T follicular helper cell (primary cell): ENCODE data around the gene MAPK12.

Experiments used
- DNase-seq: peaks from one replicate; pipeline ENCODE4 v3.0.0-alpha.2; 2020; ENCODE audit warnings: low read depth

The MAPK12 gene

DNA sequence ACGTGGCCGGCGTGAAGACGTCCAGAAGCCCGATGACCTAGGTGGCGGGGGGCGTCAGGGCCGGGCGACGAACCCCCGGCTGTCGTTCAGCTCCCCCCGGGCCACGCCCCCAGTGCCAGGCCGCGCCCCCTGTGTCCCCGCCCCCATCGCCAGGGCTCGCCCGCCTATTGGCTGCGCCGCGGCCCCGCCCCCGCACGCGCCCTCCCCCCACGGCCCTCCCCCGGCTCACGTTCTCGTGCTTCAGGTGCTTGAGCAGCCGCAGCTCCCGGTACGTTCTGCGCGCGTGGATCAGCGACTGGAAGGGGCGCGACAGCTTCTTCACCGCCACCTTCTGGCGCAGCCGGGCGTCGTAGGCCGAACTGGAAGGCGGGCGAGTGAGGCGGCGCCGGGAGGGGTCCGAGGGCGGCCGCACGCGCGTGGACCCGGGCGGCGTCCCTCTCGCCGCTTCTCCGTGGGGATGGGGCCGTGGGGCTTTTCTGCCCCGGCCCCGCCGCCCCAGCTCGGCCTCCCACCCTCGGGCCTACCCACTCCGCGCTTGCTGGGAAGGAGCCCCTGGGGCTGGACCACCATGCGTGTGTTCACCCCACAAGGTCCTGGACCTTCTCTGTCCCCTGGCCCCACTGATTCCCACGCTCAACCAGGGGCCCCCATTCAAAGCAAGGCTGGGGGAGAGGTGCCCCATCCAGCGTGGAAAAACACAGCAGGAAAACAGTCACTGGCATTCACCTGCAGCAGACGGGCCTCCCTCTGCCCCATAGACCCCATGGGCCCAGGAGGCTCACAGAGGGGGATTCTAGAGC is 6.3 kb upstream of the MAPK12 start:
- peak; percentile 40 for DNase-seq

DNA sequence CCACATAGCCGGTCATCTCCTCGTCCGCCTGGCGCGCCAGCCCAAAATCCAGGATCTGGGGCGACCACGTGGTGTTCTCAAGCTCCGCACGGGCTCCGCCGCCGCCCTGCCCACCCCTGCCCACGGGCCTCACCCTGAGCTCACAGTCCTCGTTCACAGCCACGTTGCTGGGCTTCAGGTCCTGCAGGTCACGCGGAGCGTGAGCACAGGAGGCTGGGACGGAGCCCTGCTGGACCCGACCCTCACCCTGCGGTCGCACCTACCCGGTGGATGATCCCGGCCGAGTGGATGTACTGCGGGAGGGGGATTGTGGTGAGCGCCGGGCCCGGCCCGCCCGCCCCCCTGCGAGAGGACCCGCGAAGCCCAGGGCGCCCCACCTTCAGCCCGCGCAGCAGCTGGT is 5.5 kb upstream of the MAPK12 start:
- DNase-seq: no peak

DNA sequence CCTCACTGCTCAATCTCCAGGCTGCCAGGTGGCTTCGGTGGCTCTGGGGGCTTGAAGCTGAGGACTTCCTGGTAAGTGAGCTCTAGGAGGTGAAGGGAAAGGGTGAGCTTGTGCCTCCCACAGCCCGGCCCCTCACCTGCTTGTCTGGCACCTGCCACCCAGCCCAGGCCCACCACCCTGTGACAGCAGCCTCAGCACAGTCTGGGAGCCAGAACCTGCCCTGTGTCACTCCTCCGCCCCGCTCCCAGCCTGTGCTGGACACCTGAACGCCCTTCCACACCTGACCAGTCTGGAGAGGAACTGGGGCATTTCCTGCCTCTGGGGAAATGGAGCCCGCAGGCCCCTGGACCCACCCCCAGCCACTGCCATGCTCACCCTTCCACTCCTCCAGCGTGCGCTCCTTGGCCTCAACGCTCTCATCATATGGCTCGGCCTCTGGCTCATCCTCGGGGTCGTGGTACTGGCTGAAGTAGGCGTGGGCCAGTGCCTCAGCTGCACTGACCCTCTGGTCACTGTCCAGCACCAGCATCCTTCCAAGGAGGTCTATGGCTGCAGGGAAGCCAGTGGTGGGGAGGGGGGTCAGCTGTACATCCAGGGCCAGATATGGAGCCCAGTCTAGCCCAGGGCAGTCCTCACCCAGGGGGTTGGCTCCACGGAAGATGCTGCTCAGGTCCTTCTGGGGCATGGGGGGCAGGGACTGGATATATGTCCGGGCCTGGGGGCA is 3.6 kb upstream of the MAPK12 start:
- DNase-seq: no peak

DNA sequence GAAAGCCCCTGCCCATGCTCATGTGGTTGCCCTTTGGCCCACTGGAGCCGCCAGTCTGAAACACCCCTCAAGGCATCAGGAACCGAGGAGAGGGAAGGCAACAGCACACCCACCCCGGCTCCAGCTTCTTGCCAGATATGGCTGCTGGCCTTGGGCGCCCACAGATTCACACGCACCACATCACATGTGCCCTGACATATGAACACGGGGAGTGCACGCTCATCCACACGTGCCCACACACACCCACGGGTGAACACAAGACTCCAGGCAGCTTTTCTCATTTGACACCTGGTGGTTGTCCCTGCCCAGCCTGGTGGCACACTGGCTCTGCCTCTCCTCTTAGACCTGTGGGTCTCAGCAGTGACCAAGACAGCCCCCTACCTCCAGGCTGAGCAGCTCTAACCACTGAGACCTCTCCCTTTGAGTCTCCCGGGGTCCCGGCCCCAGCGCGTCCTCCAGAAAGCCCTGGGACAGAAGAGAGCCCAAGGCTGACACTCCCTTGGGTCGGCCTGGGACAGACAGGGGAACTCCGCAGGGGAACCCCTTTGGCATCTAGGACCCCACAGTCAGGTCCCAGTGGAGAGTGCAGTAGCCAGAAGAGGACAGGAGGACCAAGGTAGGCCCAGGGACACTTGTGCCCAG is 2.7 kb upstream of the MAPK12 start:
- DNase-seq: no peak

DNA sequence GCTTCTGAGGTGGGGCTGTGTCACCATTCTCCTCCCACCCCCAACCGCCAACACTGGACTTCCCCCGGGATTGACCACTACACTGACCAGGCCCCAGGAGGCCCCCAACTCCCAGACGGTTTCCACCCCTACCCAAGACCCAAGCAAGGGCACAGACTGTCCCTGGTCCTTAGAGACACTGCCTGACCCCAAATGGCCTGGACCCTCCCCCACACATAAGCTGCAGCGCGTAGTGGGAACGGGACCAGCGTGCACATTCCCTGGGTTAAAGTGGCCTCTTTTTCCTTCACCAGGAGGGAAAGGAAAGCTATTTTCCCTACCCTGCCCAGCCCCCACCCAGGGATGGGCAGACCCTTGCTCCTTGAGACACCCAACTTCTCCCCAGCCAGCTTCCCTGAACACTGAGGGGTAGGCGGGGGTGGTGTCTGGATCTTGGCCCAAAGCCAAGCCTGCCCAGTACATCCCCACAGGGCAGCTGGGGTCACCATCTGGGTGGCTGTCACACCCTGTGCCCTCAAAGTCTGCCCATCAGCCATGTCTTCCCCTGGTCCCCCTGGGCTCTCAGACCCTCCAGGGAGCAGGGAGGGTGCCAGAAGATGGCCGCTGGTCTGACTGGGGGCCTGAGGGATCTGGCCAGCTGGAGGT is 1.6 kb upstream of the MAPK12 start:
- no peak for DNase-seq

DNA sequence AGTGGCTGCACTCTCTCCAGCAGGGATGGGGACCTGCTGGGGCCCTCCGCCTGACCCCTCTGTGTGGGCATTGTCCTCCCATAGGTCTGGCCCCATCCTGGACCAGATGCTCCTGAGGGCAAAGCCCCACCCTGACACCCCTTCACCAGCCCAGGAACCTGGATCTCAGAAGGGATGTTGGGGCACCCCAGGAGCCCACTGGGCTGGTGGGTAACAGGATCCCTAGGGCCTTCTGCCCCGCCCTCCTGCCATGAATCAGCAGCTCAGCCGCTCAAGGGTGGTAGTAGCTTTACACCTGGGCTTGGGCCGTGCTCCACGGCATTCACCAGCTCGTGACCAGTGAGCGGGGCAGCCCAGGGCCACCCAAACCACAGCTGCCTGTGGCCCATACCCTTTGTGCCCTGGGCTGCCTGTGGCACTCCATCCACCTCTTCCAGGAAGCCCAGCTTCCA is 1.0 kb upstream of the MAPK12 start:
- no peak for DNase-seq

DNA sequence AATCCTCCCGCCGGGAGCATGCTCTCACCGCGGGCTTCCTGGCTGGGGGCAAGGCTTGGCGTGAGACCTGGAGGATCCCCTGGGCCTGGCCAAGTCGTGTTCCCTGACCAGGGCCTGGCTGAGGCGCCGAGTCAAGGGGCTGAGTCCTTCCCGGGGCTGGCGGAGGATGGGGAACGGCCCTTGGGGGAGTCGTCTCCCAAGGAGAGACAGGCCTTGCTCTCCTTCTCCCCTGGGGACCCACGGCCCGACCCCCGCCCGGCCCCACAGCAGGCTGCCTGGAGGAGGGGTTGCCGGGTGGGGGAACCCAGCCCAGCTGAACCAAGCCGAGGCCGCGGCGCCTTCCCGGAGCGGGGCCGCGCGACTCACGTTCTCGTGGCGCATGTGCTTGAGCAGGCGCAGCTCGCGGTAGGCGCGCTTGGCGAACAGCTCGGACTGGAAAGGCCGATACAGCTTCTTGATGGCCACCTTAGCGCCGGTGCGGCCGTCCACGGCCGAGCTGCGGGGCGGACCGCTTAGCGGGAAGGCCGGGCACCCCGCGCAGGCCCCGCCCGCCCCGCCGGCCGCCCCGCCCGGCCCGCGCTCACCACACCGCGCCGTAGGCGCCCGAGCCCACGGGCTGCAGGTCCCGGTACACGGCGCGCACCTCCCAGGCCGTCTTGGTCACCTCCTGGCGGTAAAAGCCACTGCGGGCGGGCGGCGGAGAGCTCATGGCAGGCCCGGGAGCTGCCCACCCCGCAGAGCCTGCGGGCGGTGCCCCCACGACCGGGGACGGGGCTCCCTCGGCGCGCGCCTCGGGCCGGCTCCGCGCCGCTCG is 475 bp downstream of the MAPK12 start:
- no peak for DNase-seq

DNA sequence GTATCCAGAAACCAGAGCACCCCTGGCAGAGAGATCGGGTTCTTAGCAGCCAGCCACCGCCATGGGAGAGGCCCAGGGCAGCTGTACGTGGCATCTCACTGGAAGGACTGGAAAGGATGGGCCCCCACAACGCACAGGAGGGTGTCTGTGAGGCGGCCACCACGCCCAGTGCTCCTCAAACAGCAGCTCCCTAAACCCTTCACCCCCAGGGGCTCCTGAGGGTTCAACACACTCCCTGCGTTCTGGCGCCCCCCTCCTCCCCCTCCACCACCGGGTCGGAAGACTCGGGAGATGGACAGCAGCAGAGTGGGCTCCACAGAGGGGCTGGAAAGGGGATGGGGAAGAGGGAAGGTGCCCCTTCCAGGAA is 1.1 kb downstream of the MAPK12 start:
- no peak for DNase-seq

DNA sequence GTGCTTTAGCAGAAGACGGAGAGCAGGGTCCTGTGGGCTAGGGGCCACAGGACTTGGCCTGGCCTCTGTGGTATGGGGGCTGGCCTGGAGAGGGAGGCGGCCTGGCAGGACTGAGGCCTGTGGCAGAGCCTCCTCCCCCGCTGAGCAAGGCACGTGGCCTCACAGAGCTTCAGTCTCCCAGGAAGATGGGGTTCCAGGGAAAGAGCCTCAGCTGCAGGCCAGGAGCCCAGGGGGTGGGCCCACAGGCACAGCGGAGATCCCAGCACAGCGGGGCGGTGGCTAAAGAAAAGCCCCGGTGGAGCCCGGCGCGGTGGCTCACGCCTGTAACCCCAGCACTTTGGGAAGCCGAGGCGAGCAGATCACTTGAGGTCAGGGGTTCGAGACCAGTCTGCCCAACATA is 2.2 kb downstream of the MAPK12 start:
- no peak for DNase-seq

DNA sequence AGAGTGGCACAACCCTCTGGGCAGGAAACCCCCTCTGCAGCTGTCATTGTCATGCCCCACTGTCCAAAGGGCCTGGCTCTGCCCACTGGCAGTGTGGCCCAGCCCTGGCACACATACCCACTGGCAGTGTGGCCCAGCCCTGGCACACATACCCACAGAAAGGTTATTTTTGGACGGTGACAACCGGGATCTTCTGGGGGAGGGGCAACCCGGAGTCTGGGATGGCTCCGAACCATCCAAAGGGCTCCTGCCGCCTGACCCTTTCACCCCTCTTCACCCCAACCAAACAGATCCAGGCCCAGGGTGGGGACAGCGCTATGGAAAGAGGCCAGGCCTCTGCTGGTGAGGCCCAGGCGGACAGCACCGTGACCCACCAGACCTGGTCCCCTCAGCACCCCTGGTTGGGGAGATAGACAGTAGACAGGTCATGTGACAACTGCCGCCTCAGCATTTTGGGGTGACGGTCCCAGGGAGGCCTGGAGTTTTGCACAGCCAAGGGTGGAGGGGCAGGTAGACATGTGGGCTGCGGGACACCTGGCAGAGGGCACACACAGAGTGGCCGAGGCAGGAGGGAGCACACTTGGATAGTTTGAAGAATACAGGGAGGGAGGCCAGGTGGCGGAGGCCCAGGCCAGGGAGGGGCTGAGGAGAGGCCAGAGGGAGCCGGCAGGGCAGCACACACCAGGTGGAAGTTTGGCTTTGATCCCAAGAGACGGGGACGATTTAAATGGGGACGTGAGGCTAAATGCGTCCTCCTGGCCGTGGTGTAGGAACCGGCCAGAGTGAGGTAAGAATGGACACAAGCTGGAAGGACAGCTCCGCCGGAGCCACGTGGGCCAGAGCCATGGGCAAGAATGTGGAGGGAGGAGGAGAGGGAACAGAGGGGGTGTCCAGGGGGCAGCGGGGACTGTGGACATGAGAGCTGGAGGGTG is 2.9 kb downstream of the MAPK12 start:
- DNase-seq: no peak

DNA sequence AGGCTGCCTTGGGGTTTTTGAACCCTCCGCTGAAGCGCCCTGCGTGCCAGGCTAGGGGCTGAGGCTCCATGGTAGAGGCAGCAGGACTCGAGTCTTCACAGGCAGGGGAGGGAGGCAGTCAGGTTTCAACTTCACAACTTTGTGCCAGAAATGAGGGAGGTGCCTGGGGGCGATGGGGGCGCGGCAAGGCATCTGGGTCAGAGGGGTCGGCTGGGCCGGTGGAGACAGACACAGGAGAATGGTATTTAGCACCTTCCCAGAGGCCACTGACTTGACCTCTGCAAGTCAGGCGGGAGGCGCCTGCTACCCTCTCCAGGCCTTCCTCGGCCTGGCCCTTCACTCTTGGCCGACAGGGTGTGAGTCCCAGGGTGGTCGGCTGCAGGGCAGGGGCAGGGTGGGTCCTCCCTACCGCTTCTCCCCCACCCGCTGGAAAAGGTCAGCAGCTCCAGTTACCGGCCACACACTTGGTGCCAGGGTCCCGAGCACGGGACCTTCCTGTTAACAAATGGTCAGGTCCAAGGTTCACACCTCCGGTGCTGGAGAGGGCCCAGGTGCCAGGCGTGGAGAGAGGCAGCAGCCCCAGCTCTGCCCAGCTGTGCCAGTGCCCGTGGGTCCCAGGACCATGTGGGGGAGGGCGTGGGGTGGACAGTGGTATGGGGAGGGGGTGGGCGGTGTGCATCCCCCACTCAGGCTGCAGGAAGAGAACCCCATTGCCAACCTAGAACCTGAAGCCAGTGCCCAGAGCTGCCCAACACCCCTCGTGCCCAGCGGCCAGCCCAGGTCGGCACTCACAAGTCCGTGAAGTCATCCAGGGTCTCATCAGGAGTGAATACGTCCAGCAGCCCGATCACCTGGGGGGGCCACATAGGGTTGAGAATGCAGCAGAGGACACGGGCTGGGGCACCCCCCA is 3.8 kb downstream of the MAPK12 start:
- no peak for DNase-seq

DNA sequence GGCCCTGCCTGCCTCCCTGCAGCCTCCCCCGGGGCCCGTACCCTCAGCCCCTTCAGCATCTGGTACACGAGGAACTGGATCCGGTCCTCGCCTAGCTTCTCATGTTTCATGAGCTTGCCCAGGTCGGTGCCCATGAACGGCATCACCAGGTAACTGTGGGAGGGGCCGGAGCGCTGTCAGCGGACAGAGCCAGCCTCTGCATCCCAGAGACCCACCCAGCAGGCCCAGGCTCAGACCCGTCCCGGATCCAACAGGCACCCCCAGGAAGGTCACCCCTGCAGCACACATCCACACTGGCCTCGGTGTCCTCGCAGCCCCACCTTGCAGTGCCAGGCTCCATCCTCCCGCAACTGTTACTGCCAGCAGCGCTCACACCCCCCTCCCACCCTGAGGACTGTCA is 4.4 kb downstream of the MAPK12 start:
- DNase-seq: no peak

DNA sequence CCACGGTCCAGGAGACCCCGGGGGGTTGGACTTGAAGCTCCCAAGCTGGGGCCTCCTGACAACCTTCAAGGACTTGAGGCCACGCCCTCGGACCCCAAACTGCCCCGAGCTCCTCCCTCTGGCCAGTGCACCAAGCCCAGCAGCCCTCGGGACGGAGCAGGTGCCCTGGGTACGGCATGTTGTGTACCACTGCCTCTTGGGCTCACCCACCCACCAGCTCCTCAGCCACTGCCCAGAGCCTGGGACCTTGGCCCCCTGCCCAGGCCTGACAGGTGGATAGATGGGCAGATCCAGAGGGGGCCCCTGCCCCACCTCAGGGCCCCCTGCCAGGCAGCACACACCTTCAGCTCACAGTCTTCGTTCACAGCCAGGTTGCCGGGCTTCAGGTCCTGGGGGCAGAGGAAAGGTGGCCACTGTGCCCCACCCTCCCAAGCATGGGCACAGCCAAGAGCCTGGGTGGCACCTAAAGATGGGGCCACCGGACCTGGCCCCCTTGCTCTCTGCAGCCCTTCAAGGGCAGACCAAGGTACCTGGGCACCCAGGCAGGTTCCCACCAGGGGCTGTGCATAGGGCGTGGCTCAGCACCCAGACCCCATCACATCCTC is 5.1 kb downstream of the MAPK12 start:
- DNase-seq: no peak

DNA sequence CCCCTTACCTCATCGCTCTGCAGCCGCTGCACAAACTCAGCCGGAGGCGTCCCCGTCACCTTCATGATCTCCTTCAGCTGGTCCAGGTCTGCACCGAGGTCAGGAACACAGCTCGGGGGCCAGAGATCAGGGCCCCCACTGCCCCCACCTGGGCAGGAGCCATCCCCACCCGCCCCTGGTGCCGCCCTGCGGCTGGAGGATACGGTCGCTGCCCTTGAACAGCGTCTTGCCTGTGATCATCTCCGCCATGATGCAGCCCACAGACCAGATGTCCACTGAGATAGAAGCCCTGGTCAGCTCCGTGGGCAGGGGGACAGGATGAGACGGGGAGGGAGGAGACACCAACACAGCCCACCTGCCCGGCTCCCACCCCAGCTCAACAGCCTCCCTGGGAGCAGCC is 5.9 kb downstream of the MAPK12 start:
- DNase-seq: no peak

DNA sequence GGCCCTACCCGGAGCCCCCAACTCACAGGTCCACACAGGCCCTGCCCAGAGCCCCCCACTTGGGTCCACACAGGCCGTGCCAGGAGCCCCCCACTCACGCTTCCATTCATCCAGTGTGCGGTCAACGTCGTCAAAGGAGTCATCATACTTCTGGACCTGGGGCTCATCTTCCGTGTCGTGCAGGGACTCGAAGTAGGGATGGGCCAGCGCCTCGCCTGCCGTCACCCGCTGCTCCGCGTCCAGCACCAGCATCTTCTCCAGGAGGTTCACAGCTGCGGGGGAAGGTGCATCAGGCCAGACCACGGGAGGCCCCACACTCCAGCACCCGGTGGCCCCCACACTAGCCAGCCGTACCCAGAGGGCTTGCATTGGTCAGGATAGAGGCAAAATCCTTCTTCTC is 6.4 kb downstream of the MAPK12 start:
- DNase-seq: no peak

DNA sequence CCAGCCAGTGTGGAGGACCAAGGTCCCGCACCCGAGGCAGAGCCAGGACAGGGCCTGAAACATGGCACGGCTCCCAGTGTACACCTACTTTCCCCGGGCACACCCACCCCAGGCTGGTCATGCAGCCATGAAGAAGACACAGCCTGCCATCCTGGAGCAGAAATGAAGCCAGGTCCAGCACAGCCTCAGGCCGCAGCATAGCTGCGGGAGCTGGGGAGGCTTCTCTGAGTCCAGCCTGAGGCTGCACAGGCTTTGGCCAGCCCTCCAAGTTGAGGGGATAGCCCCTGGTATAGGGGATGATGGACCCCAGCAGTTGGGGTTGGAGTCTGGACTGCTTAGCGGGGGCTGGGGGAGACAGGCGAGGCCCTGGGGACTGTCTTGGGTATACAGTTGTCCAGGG is 7.5 kb downstream of the MAPK12 start:
- no peak for DNase-seq

DNA sequence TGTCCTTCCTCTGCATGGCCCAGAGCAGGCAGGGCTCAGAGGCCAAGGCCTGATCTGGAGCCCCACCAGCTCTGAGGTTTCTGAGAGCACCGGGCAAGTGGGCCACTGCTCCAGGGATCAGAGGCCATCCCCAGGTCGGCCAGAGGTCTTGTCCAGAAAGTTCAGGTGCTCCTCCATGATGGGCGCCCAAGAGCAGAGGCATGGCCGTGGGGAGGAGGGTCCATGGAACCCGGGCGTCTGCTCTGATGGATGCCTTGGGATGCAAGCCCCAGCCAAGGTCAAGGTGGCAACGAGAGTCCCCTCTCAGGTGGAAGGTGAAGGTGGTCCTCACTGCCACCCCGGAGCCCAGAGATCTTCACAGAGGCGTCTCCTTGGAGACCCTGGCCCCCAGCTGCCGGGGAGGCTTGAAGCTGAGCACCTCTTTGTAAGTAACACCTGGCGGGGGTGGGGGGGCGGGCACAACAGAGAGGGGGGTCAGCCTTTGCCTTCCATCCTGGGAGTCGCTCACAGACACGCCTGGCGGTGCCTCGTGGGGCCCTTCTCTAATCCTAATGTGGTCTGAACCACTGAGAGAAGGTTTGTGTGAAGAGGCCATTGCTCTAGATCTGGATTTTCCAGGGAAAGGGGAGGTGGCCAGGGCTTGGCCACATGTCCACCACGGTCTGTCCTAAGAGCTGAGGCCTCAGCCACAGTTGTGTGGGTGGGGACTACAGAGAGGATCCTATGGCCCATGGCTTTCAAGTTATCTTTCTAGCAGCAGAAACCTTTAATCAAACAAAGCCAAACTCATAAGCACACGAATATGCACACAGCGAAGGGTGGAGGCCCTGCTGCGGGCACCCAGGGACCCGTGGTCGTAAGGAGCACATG is 8.2 kb downstream of the MAPK12 start:
- no peak for DNase-seq
